Karpas-422 (cell line): Measurements from ENCODE around the gene MAGI2. TPM values are rescaled to one million over a fixed set of nuclear protein-coding genes. Genes with fewer than 3 reads are reported as not detected.

ENCODE experiments used
- DNase-seq: peaks from one replicate; pipeline ENCODE4 v3.0.0-alpha.2; 2015
- H2AFZ ChIP-seq: fragments of 200-600 bp; sonication (generic); 2 replicates; pipeline ENCODE4 v1.6.1; 2014; ENCODE audit warnings: antibody characterized with exemption, low read length, mixed read lengths
- H3K27ac ChIP-seq: fragments of 200-600 bp; sonication (generic); 2 replicates; pipeline ENCODE4 v1.5.1; 2014; ENCODE audit warnings: mild to moderate bottlenecking, low read length, moderate library complexity
- H3K27me3 ChIP-seq: fragments of 200-600 bp; sonication (generic); 2 replicates; pipeline ENCODE4 v1.6.1; 2014; ENCODE audit warnings: low read length, mixed read lengths
- H3K36me3 ChIP-seq: fragments of 200-600 bp; sonication (generic); 2 replicates; pipeline ENCODE4 v1.6.1; 2014; ENCODE audit warnings: low read length, mixed read lengths; ENCODE audit not compliant: insufficient read depth
- H3K4me1 ChIP-seq: fragments of 200-600 bp; sonication (generic); 2 replicates; pipeline ENCODE4 v1.6.1; 2014; ENCODE audit warnings: mild to moderate bottlenecking, low read length, mixed read lengths
- H3K4me2 ChIP-seq: fragments of 200-600 bp; sonication (generic); 2 replicates; pipeline ENCODE4 v1.6.1; 2014; ENCODE audit warnings: low read length, low read depth, mild to moderate bottlenecking; ENCODE audit not compliant: poor library complexity, severe bottlenecking
- H3K4me3 ChIP-seq: fragments of 200-600 bp; sonication (generic); 2 replicates; pipeline ENCODE4 v1.5.1; 2014; ENCODE audit warnings: mild to moderate bottlenecking, antibody characterized with exemption, low read length, mixed read lengths
- H3K79me2 ChIP-seq: fragments of 200-600 bp; sonication (generic); 2 replicates; pipeline ENCODE4 v1.6.1; 2014; ENCODE audit warnings: mild to moderate bottlenecking, low read length, mixed read lengths
- H3K9ac ChIP-seq: fragments of 200-600 bp; sonication (generic); 2 replicates; pipeline ENCODE4 v1.6.0; 2014; ENCODE audit warnings: low read length
- H3K9me2 ChIP-seq: fragments of 200-600 bp; sonication (generic), shearing (Covaris generic); replicated peaks from 2 replicates; pipeline ENCODE4 v1.6.0; 2014; ENCODE audit warnings: mild to moderate bottlenecking, low read length, moderate library complexity; ENCODE audit not compliant: insufficient read depth
- H3K9me3 ChIP-seq: fragments of 300-700, 200-600 bp; sonication (generic); 2 replicates; pipeline ENCODE4 v1.6.1; 2014; ENCODE audit warnings: low read length, mixed read lengths
- H4K20me1 ChIP-seq: fragments of 200-600 bp; sonication (generic); 2 replicates; pipeline ENCODE4 v1.6.1; 2014; ENCODE audit warnings: mild to moderate bottlenecking, antibody characterized with exemption, low read length, low read depth; ENCODE audit not compliant: insufficient read depth
- total RNA-seq: library from RNA; depleted of rRNA; stranded (reverse); fragments of >200 nt; shearing (Covaris generic); gene quantifications from 2 replicates; pipeline ENCODE4 v1.2.3, GENCODE V29; 2014; ENCODE audit warnings: low replicate concordance

MAGI2 gene
- total RNA-seq, 1 experiment from 2014 or later, result 0.93 TPM

DNA sequence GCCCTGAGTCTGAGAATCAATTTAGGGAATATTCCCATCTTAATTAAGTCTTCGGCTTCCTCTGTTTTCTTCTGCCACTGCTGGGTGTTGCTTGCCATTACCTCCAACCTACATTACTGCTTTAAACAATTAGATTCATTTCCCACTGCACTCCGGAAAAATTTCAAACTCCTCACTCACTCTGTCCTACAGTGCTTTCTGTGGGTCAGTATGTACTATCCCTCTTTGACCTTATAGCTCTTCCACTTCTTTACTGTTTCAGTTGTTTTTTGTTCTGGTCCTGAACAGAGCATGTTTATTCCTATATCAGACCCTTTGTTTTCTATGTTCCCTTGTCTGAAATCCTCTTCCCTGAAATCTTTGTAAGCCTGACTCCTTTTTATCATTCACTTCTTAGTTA is 160.6 kb downstream of the MAGI2 start:
- Histone ChIP-seq H3K9me3 (no peaks in the 10 kb centered on the region), H3K79me2 (no peaks in the 10 kb centered on the region), H2AFZ (no peak overlapping the region), H3K9me2 (no peaks in the 10 kb centered on the region), H3K4me3 (no peak overlapping the region), H3K4me2 (no peak overlapping the region), H3K9ac (no peak overlapping the region), H3K4me1 (no peaks in the 10 kb centered on the region), H3K36me3 (no peaks in the 10 kb centered on the region), H4K20me1 (no peaks in the 10 kb centered on the region), H3K27me3 (no peaks in the 10 kb centered on the region), H3K27ac (no peak overlapping the region)
- no peak for DNase-seq

DNA sequence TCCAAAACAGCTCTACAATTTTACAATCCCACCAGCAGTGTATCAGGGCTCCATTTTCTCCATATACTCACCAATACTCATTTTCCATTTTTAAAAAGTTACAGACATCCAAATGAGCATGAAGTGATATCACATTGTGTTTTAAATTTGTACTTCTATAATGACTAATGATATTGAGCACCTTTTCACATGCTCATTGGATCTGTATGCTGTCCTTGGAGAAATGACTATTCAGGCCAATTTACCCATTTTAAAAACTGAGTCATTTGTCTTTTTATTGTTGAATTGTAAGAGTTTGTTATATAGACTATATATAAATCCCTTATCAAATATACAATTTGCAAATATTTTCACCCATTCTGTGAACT is 162.0 kb downstream of the MAGI2 start:
- Histone ChIP-seq H2AFZ (no peak overlapping the region), H4K20me1 (no peaks in the 10 kb centered on the region), H3K27me3 (no peaks in the 10 kb centered on the region), H3K4me1 (no peaks in the 10 kb centered on the region), H3K79me2 (no peaks in the 10 kb centered on the region), H3K9me3 (no peaks in the 10 kb centered on the region), H3K4me3 (no peak overlapping the region), H3K36me3 (no peaks in the 10 kb centered on the region), H3K27ac (no peak overlapping the region), H3K9ac (no peak overlapping the region), H3K9me2 (no peaks in the 10 kb centered on the region), H3K4me2 (no peak overlapping the region)
- no peak for DNase-seq

DNA sequence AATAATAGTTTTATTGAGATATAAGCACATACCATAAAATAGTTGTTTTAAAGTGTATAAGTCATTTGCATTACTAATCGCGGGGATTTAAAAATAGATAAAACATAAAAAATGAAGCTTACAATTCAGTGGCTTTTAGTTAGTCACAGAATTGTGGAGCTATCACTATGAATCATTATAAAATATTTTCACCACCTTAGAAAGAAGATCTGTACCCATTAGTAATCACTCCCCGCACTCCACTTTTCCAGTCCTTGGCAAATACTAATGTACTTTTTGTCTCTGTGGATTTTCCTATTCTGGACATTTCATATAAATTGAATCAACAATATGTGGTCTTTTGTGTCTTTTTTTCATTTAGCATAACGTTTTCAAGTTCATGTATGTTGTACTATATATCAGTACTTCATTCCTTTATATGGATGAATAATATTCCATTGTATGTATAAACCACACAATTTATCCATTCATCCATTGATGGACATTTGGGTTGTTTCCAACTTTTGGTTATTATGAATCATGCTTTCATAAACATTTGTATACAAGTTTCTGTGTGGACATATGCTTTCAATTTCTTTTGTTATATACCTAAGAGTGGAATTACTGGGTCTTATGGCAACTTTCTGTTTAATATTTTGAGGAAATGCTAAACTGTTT is 162.5 kb downstream of the MAGI2 start:
- no peaks in the 10 kb centered on the region for H4K20me1 ChIP-seq
- no peaks in the 10 kb centered on the region for H3K9me2 ChIP-seq
- H2AFZ ChIP-seq, result no peak overlapping the region
- no peak overlapping the region for H3K9ac ChIP-seq
- H3K79me2 ChIP-seq, result no peaks in the 10 kb centered on the region
- H3K4me2 ChIP-seq, result no peak overlapping the region
- DNase-seq, result no peak
- H3K27me3 ChIP-seq, result no peaks in the 10 kb centered on the region
- H3K4me1 ChIP-seq, result no peaks in the 10 kb centered on the region
- no peak overlapping the region for H3K4me3 ChIP-seq
- no peak overlapping the region for H3K27ac ChIP-seq
- no peaks in the 10 kb centered on the region for H3K9me3 ChIP-seq
- no peaks in the 10 kb centered on the region for H3K36me3 ChIP-seq

DNA sequence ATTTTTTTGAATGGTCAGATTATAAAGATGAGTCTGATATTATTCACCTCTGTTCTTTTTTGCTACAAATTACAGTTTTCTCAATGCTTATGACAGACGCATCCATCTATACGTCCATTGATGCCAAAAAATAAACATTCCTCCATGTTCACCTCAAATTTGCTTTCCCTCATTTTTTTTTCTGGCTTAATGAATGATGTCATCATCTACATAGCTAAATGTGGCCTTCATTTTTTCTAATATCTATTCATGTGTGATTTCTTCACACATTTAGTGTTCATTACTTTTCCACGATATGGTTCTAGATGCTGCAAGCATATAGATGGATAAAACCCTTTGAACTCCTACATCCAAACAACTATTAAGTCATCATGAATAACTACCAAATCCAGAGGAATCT is 163.1 kb downstream of the MAGI2 start:
- Histone ChIP-seq H3K4me3 (no peak overlapping the region), H3K4me1 (no peaks in the 10 kb centered on the region), H3K79me2 (no peaks in the 10 kb centered on the region), H3K27ac (no peak overlapping the region), H3K9ac (no peak overlapping the region), H3K9me2 (no peaks in the 10 kb centered on the region), H2AFZ (no peak overlapping the region), H4K20me1 (no peaks in the 10 kb centered on the region), H3K27me3 (no peaks in the 10 kb centered on the region), H3K4me2 (no peak overlapping the region), H3K36me3 (no peaks in the 10 kb centered on the region), H3K9me3 (no peaks in the 10 kb centered on the region)
- no peak for DNase-seq

DNA sequence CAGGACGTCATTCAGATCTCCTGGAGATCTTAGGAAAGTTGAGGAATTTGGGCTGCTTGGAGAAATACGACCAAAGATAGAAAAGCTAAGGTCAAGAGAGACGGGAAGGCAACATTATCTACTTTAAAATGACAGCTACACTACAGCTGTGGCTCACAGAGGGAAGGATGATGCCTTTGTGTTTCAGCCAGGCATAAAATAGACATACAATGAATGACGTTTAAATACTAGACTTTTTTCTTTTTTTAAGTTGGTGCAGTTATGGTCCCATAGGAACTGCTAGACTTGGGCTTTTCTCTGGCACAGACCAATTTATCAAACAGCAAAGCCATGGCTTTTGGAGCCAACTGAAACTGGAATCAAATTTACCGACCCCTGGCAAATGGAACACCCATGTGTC is 164.8 kb downstream of the MAGI2 start:
- Histone ChIP-seq H3K27ac (no peak overlapping the region), H3K79me2 (no peaks in the 10 kb centered on the region), H3K4me3 (no peak overlapping the region), H3K9me2 (no peaks in the 10 kb centered on the region), H3K4me1 (no peaks in the 10 kb centered on the region), H3K9me3 (no peaks in the 10 kb centered on the region), H3K4me2 (no peak overlapping the region), H3K36me3 (no peaks in the 10 kb centered on the region), H3K27me3 (no peaks in the 10 kb centered on the region), H4K20me1 (no peaks in the 10 kb centered on the region), H2AFZ (no peak overlapping the region), H3K9ac (no peak overlapping the region)
- no peak for DNase-seq

DNA sequence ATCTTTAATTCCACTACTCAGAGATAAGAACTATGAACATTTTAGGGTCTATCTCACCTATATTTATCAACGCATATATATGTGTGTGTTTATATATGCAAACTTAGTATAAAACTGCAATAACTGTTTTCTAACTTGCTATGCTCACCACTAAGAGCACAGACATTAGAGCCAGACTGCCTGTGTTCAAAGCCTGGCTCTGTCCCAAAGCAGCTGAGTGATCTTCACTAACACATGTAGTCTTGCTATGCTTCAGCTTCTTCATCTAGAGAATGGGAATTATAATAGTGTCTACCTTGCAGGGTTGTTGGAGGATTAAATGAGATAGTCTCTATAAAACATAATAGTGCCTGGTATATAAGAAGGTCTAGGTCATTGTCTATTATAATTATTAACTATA is 165.5 kb downstream of the MAGI2 start:
- no peak for DNase-seq
- H3K27me3 ChIP-seq, result no peaks in the 10 kb centered on the region
- no peaks in the 10 kb centered on the region for H3K79me2 ChIP-seq
- H3K4me2 ChIP-seq, result no peak overlapping the region
- no peaks in the 10 kb centered on the region for H3K9me2 ChIP-seq
- H4K20me1 ChIP-seq, result no peaks in the 10 kb centered on the region
- H3K9me3 ChIP-seq, result no peaks in the 10 kb centered on the region
- H3K27ac ChIP-seq, result no peak overlapping the region
- no peak overlapping the region for H3K4me3 ChIP-seq
- no peak overlapping the region for H3K9ac ChIP-seq
- no peaks in the 10 kb centered on the region for H3K4me1 ChIP-seq
- no peak overlapping the region for H2AFZ ChIP-seq
- no peaks in the 10 kb centered on the region for H3K36me3 ChIP-seq

DNA sequence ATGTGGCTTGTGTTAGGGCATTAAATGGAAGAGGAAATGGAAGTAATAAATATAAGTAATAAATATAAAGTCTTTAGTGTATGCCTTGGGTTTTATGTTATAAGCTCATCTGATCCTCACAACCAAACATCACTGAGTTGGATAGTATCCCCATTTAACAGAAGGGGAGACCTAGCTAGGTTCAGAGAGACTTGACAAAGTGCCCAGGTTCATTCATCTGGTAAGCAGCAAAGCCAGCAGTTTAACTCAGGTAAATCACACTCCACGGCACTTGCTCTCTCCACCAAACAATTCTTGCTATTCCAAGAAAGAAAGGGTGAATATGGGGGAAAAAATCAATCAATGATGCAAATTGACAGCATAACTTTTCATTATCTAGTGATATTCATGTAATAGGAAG is 167.3 kb downstream of the MAGI2 start:
- Histone ChIP-seq H3K79me2 (no peaks in the 10 kb centered on the region), H3K4me2 (no peak overlapping the region), H3K36me3 (no peaks in the 10 kb centered on the region), H2AFZ (no peak overlapping the region), H3K9ac (no peak overlapping the region), H3K27me3 (no peaks in the 10 kb centered on the region), H3K4me1 (no peaks in the 10 kb centered on the region), H3K4me3 (no peak overlapping the region), H3K9me3 (no peaks in the 10 kb centered on the region), H3K9me2 (no peaks in the 10 kb centered on the region), H4K20me1 (no peaks in the 10 kb centered on the region), H3K27ac (no peak overlapping the region)
- DNase-seq, result no peak

DNA sequence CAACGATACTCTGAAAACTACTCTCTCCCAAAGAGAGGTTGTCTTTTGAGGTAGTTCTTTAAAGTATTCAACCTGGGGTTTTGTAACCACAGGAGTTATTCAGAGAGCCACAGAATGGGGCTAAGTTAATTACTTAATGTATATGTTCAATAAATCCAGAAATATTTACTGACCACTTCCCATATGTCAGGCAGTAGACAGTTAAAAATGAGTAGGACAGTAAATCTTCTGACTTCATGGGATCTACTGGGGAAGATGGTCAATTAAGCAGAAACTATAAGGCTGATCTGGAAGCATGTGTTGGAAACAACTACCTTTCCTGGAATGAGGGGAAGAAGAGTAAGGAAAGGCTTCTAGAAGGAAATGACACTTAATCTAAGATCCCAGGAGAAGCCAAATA is 167.7 kb downstream of the MAGI2 start:
- no peak for DNase-seq
- H3K79me2 ChIP-seq, result no peaks in the 10 kb centered on the region
- no peak overlapping the region for H2AFZ ChIP-seq
- H3K4me2 ChIP-seq, result no peak overlapping the region
- no peaks in the 10 kb centered on the region for H4K20me1 ChIP-seq
- no peaks in the 10 kb centered on the region for H3K36me3 ChIP-seq
- H3K9ac ChIP-seq, result no peak overlapping the region
- no peaks in the 10 kb centered on the region for H3K4me1 ChIP-seq
- H3K27me3 ChIP-seq, result no peaks in the 10 kb centered on the region
- H3K27ac ChIP-seq, result no peak overlapping the region
- no peak overlapping the region for H3K4me3 ChIP-seq
- no peaks in the 10 kb centered on the region for H3K9me3 ChIP-seq
- H3K9me2 ChIP-seq, result no peaks in the 10 kb centered on the region

DNA sequence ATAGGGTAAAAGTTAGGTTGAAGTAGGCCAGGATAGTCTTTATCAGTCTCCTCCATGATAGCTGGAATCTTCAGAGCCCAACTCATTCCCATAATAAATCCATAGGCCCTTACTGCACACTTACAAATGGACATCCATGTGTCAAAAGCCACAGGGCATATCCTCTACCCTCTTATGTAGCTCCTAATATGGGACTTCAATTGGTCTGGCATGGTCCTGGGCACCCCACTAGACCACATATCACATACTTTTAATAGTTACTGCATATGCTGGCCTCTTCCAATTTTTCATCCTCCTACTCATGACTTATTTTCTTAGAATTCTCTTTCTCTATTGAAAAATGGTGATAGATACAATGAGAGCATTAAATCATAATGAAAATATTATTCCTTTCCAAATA is 169.3 kb downstream of the MAGI2 start:
- no peak overlapping the region for H3K4me2 ChIP-seq
- no peaks in the 10 kb centered on the region for H3K4me1 ChIP-seq
- no peak overlapping the region for H3K4me3 ChIP-seq
- H4K20me1 ChIP-seq, result no peaks in the 10 kb centered on the region
- H3K27me3 ChIP-seq, result no peaks in the 10 kb centered on the region
- H3K9me3 ChIP-seq, result no peaks in the 10 kb centered on the region
- H3K9me2 ChIP-seq, result no peaks in the 10 kb centered on the region
- DNase-seq, result no peak
- no peaks in the 10 kb centered on the region for H3K79me2 ChIP-seq
- no peak overlapping the region for H2AFZ ChIP-seq
- H3K9ac ChIP-seq, result no peak overlapping the region
- H3K27ac ChIP-seq, result no peak overlapping the region
- no peaks in the 10 kb centered on the region for H3K36me3 ChIP-seq
